Spleen (tissue), 7 donors: ENCODE results near the gene FXR1.

ENCODE experiments used
- CTCF ChIP-seq, 11 experiments: fragments of 200-600 bp in 7 of 11; fragments of 450-650 bp in 4 of 11; sonication (generic) in 4 of 11; IDR thresholded peaks in 8 of 11; conservative IDR thresholded peaks in 3 of 11; 1 replicate in 7 of 11; 2 replicates in 4 of 11; pipeline versions ENCODE4 v1.4.0 to v1.8.0; 2016 to 2021; ENCODE audit warnings: antibody characterized with exemption in 11 of 11, inconsistent platforms in 4 of 11, mild to moderate bottlenecking in 1 of 11
- POLR2AphosphoS5 ChIP-seq, 3 donors: sonication (generic); formaldehyde crosslinking; IDR thresholded peaks; one replicate each; pipeline ENCODE4 v1.5.1; 2017; ENCODE audit warnings: antibody characterized with exemption in 3 of 3
- donor health status: DM: no; HTN: no; CAD: no; lungs with moderate emphysema.
- donor health status: DM: no; HTN: no; CAD: no.
- donor health status: DM: no; HTN: no; CAD: no.

GRCh38 chr3:180911876-180912303 lies 580 bp upstream of the FXR1 start:
- TF ChIP-seq CTCF (IDR thresholded peaks at IDR 0.05 in 8 of 11, conservative IDR thresholded peaks at IDR 0.05 in 3 of 11) (no peak), POLR2AphosphoS5 (IDR thresholded peaks at IDR 0.05) (no peak)
